Measurements from ENCODE around the gene ABI3BP.
"Not testable (repeated sequence)": the region's sequence is repeated elsewhere in the genome, so short reads cannot be mapped to it uniquely, and the experiment has no call there.

The ABI3BP gene, protein sequence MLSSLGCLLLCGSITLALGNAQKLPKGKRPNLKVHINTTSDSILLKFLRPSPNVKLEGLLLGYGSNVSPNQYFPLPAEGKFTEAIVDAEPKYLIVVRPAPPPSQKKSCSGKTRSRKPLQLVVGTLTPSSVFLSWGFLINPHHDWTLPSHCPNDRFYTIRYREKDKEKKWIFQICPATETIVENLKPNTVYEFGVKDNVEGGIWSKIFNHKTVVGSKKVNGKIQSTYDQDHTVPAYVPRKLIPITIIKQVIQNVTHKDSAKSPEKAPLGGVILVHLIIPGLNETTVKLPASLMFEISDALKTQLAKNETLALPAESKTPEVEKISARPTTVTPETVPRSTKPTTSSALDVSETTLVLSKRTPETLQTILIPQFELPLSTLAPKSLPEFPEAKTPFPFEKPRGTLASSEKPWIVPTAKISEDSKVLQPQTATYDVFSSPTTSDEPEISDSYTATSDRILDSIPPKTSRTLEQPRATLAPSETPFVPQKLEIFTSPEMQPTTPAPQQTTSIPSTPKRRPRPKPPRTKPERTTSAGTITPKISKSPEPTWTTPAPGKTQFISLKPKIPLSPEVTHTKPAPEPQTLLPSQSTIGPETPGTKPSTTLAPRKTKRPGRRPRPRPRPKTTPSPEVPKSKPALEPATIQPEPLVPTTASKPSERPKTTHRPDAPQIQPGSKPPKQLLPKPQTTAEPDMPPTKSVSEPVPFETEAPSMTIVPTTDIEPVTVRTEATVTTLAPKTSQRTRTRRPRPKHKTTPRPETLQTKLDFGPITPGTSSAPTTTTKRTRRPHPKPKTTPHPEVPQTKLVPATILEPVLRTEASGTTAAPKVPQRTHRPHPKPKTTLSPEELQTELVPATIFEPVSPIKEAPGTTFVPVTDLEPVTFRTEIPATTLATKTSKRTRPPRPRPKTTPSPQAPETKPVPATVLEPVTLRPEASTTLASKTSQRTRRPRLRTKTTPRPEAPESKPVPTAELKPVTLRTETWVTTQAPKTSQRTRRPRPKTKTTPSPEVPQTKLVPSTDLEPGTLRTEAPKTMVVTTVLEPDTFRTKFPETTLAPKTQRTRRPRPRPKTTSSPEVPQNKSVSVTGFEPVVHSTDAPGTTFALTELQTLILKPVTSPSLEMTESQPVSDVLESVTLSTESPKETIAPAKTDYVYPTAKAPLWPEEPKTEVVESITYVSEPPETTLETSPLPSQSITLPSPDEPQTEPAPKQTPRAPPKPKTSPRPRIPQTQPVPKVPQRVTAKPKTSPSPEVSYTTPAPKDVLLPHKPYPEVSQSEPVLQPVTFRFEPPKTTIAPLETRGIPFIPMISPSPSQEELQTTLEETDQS (N-terminal part only)

DNA sequence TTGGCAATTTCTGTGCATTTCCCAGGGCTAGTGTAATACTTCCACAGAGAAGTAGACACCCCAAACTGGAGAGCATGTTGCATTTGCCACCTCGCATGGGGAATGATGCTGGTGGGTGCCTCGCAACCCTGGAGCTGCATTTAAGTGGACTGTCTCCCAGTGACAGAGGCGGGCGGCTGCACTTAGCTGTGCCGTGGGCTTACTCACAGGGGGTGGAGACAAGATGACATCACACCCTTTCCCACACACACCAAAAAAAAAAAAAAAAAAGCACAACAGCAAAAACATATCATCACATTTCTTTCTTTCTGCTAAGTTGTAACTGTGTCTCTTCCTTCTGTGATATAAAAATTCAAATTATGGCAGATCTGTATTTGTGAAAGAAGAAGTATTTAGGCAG, at the start of gene ABI3BP:
Gene ABI3BP (minus strand): TSS at position 113 of the 400 bp plus-strand sequence. CDS start 37 bp downstream, at position 76.
- peak; percentile 87 for DNase-seq (ENCODE audit: low spot score)

GRCh38 chr3:101039285-101039684, 46.1 kb upstream of the ABI3BP start:
- DNase-seq (ENCODE audit: low spot score) = no peak

DNA sequence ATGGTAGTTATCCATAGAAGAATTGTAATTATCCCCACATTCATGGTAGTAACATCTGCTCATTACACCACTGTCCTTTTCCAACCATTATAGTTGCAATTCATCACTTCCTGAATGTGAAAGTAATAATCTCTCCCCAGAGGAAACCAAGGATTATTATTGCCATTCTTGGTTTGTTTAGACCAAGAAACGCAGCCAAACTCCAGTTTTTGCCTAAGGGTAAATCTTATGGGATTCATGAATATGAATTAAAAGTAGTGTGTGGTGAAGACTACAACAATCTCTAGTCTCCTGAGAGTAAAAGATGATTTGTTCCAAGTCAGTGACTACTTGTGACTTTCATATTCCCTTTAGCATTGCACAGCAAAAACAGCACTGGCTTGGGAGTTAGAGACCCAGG, 45.7 kb upstream of the ABI3BP start:
- peak; percentile 29 for DNase-seq (ENCODE audit: low spot score)

GRCh38 chr3:101038393-101038792, 45.2 kb upstream of the ABI3BP start:
- no peak for DNase-seq (ENCODE audit: low spot score)

- no peak for DNase-seq (ENCODE audit: low spot score)
These were observed 44.4 kb upstream of the ABI3BP start for GRCh38 chr3:101037613-101038012.

GRCh38 chr3:101036676-101037075, 43.5 kb upstream of the ABI3BP start:
- DNase-seq (ENCODE audit: low spot score) = no peak

GRCh38 chr3:101036213-101036618, 43.0 kb upstream of the ABI3BP start:
- DNase-seq (ENCODE audit: low spot score) = peak; percentile 80

GRCh38 chr3:101027286-101027685, 34.1 kb upstream of the ABI3BP start:
- no peak for DNase-seq (ENCODE audit: low spot score)

- no peak for DNase-seq (ENCODE audit: low spot score)
These were observed 33.7 kb upstream of the ABI3BP start for GRCh38 chr3:101026881-101027280.

DNA sequence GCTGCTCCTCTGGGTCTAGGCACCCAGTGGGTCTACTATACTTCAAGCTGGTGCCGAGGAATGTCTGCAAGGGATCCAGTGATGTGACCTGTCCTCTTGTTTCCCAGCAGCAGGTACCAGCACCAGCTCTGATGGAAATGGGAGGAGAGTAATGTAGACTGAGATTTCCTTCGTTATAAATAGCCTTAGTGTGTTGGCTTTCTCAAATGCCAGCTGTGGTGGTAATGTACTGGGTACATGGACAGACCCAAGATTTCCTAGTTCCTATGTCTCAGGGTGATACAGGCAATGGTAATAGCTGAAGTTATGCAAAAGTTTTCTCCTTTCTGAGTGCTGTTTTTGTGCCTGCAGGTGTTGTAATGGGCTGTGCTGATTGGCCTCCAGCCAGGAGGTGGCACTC, 33.0 kb upstream of the ABI3BP start:
- no peak for DNase-seq (ENCODE audit: low spot score)

DNA sequence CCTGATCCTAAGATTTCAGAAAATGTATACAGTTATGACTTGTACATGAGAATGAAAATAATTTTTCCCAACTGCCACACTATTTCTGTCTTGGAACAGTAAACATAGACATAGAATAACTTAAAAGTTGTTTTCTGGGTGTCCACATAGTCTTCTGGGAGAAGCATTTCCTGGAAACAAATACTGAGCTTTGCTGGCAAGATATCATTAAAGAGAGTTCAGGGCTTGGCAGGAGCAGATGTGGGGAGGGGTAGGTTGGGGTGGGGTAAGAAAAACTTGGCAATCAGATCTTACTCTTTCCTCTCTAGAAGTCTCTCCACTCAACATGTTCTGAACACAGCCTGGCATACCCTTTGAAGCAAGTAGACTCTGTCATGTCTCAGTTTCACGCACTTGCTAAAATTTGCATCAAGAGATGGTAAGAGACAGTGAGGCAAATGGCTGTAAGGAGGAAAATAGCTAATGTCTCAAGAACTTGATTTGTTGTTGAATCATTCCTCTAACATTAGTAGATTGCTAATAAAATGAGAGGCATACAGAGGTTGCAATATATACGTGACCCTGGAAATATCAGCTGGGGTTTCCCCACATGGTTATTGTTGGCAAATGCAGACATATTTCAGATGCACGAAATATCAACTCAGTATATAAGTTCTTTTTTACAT, 27.3 kb upstream of the ABI3BP start:
- DNase-seq (ENCODE audit: low spot score) = no peak

DNA sequence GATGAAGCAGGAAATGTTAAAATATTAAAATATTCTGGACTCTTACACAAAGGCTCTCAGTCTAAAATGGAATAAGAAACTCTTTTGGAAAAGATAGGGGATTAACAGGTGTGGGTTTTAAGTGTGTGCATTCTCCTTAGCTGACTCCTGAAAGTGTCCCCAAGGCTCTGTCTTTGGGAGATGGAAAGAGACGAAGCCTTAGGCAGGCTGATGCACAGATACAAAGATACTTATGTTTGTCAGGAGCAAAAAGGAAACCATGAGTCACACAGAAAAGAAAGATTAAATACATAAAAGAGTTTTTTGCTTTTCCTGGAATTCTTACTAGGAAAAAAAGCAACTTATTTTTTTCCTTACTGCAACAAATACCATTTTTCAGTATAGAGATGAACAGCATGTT, 23.8 kb upstream of the ABI3BP start:
- peak; percentile 26 for DNase-seq (ENCODE audit: low spot score)

- DNase-seq (ENCODE audit: low spot score) = not testable (repeated sequence)
These were observed 19.1 kb upstream of the ABI3BP start for GRCh38 chr3:101012312-101012711.

- peak; percentile 47 for DNase-seq (ENCODE audit: low spot score)
These were observed 17.9 kb upstream of the ABI3BP start for GRCh38 chr3:101011136-101011535.

DNA sequence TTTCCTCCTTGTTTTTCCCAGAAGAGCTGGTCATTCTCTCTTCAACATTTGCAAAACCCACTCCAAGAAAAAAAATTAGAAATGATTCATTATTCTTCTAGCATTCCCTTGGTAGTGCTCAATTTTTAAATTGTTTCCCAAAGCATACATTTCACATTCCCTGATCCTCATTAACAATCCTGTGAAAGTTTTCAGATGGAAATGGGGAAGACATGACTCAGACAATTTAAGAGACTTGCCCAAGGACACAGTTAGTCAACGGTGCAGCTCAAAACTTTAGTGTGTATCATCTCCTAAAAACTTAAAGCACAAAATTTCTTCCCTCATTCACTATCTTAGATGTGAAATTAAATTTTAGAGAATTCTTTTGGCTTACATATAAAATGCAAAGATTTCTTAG, 17.1 kb upstream of the ABI3BP start:
- peak; percentile 40 for DNase-seq (ENCODE audit: low spot score)

DNA sequence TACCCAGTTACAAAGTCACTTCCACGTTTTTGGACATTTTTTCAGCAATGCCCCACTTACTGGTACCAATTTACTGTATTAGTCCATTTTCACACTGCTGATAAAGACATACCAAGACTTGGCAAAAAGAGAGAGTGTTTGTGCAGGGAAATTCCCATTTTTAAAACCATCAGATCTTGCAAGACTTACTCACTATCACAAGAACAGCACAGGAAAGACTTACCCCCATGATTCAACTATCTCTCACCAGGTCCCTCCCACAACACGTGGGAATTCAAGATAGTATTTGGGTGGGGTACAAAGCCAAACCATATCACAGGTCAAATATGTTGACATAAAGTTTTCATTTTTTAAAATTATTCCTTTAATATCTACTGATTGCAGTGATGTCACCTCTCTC, 16.2 kb upstream of the ABI3BP start:
- no peak for DNase-seq (ENCODE audit: low spot score)

GRCh38 chr3:100999160-100999559, 5.9 kb upstream of the ABI3BP start:
- no peak for DNase-seq (ENCODE audit: low spot score)

GRCh38 chr3:100994809-100995208, 1.6 kb upstream of the ABI3BP start:
- no peak for DNase-seq (ENCODE audit: low spot score)

DNA sequence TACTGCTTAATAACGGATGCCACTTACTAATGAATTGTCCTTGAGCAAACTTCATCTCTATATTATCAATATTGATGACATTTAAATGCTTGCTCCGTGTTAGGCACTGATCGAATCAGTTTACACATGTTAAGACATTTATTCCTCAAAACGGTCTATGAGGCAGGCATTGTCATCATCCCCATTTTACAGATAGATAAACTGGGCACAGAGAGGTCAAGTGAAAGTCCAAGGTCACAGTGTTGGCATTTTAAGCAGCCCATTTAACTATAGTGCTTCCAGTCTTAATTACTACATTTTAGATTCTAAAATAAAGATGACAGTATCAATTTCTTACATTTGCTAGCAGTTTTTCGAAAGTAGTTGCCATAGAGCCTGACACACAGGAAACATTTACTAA, 966 bp upstream of the ABI3BP start:
- no peak for DNase-seq (ENCODE audit: low spot score)

GRCh38 chr3:100992231-100993012, 799 bp downstream of the ABI3BP start:
- DNase-seq (ENCODE audit: low spot score) = peak; percentile 40

GRCh38 chr3:100988080-100988479, 5.1 kb downstream of the ABI3BP start:
- DNase-seq (ENCODE audit: low spot score) = no peak
